Type B pancreatic cell (in vitro differentiated cells): ENCODE measurements around the gene DHX29. TPM values are rescaled to one million over a fixed set of nuclear protein-coding genes. Genes with fewer than 3 reads are reported as not detected.

Experiments
- DNase-seq: peaks from one replicate; pipeline ENCODE4 v3.0.0; 2021; ENCODE audit warnings: mixed read lengths; ENCODE audit not compliant: unreplicated experiment; ENCODE audit errors: extremely low spot score
- H3K27ac Mint-ChIP-seq: 2 replicates; pipeline ENCODE4 v1.8.0; 2021; ENCODE audit warnings: mild to moderate bottlenecking, mixed read lengths
- H3K27me3 Mint-ChIP-seq: 2 replicates; pipeline ENCODE4 v1.8.0; 2021; ENCODE audit warnings: mixed read lengths
- H3K36me3 Mint-ChIP-seq: 2 replicates; pipeline ENCODE4 v1.8.0; 2021; ENCODE audit warnings: mixed read lengths
- H3K4me1 Mint-ChIP-seq: one replicate; pipeline ENCODE4 v1.8.0; 2021; ENCODE audit warnings: mixed read lengths; ENCODE audit not compliant: unreplicated experiment
- H3K4me3 Mint-ChIP-seq: 2 replicates; pipeline ENCODE4 v1.8.0; 2021; ENCODE audit warnings: mild to moderate bottlenecking, mixed read lengths
- H3K9me3 Mint-ChIP-seq: 2 replicates; pipeline ENCODE4 v1.8.0; 2021; ENCODE audit warnings: mixed read lengths
- long read RNA-seq: library from polyadenylated mRNA; unstranded; transcript quantifications from one replicate; pipeline ENCODE4 v2.0.0, GENCODE V29; 2020
- total RNA-seq: library from RNA; stranded (reverse); gene quantifications from 2 replicates; pipeline ENCODE4 v1.2.1, GENCODE V29; 2021; ENCODE audit warnings: low replicate concordance
- TF ChIP-seq, protein P1 (sequence below): fragments of 200-600 bp; sonication (generic); conservative IDR thresholded peaks from 2 replicates; pipeline ENCODE4 v1.5.0; 2021; ENCODE audit warnings: antibody characterized with exemption, mild to moderate bottlenecking

DHX29 gene, protein sequence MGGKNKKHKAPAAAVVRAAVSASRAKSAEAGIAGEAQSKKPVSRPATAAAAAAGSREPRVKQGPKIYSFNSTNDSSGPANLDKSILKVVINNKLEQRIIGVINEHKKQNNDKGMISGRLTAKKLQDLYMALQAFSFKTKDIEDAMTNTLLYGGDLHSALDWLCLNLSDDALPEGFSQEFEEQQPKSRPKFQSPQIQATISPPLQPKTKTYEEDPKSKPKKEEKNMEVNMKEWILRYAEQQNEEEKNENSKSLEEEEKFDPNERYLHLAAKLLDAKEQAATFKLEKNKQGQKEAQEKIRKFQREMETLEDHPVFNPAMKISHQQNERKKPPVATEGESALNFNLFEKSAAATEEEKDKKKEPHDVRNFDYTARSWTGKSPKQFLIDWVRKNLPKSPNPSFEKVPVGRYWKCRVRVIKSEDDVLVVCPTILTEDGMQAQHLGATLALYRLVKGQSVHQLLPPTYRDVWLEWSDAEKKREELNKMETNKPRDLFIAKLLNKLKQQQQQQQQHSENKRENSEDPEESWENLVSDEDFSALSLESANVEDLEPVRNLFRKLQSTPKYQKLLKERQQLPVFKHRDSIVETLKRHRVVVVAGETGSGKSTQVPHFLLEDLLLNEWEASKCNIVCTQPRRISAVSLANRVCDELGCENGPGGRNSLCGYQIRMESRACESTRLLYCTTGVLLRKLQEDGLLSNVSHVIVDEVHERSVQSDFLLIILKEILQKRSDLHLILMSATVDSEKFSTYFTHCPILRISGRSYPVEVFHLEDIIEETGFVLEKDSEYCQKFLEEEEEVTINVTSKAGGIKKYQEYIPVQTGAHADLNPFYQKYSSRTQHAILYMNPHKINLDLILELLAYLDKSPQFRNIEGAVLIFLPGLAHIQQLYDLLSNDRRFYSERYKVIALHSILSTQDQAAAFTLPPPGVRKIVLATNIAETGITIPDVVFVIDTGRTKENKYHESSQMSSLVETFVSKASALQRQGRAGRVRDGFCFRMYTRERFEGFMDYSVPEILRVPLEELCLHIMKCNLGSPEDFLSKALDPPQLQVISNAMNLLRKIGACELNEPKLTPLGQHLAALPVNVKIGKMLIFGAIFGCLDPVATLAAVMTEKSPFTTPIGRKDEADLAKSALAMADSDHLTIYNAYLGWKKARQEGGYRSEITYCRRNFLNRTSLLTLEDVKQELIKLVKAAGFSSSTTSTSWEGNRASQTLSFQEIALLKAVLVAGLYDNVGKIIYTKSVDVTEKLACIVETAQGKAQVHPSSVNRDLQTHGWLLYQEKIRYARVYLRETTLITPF (N-terminal part only)
- 21.7 and 24.0 TPM in 2 replicates for total RNA-seq
- long read RNA-seq, partial matches to known transcripts = 31 of 37 reads
- long read RNA-seq, other reads (novel, unspliced or antisense) = 6 of 37 reads

DNA sequence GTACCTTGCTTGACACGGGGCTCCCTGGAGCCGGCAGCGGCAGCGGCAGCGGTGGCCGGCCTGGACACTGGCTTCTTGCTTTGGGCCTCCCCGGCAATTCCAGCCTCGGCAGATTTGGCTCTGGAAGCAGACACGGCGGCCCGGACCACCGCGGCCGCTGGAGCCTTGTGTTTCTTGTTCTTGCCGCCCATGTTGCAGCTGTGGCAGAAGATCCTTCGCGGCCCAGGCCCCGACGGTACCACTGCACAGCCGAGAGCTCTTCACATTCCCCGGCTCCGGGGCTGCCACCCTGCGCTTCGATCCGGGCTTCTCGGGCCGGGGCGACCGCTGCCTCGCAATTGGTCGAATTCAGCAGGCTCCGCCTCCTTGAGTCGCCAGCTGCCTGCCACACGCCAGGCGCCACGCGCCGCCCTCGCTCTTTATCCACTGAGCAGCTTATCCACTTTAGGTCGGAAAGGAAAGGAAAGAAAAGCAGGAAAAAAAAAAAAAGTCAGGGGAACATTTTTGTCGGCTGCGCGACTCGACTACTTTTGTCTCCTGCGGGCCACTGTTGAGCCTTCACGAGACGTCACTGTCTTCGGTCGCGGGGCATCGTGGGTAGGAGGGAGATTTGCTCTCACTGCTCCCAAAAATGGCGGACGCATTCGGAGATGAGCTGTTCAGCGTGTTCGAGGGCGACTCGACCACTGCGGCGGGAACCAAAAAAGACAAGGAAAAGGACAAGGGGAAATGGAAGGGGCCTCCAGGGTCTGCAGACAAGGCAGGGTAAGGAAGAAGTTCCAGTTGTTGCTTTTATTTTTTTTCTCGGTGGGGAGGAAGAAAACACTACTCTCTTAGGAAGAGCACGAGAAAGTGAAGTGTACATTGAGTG is at the start of gene DHX29, which contains the start of gene MTREX:
DHX29 (minus strand) TSS at position 312 of the 871 bp plus-strand sequence; CDS start at position 191, 121 bp downstream.
MTREX (plus strand) TSS at position 607 of the 871 bp plus-strand sequence; CDS start at position 632, 25 bp downstream.
- H3K4me3 Mint-ChIP-seq = no peak within 1 kb of the TSS
- H3K4me1 Mint-ChIP-seq = peaks cover 12% of the 10 kb centered on the region
- H3K27me3 Mint-ChIP-seq = no peaks in the 10 kb centered on the region
- H3K27ac Mint-ChIP-seq = no peak within 1 kb of the TSS
- peak; percentile 90 for DNase-seq
- TF ChIP-seq, protein P1, sequence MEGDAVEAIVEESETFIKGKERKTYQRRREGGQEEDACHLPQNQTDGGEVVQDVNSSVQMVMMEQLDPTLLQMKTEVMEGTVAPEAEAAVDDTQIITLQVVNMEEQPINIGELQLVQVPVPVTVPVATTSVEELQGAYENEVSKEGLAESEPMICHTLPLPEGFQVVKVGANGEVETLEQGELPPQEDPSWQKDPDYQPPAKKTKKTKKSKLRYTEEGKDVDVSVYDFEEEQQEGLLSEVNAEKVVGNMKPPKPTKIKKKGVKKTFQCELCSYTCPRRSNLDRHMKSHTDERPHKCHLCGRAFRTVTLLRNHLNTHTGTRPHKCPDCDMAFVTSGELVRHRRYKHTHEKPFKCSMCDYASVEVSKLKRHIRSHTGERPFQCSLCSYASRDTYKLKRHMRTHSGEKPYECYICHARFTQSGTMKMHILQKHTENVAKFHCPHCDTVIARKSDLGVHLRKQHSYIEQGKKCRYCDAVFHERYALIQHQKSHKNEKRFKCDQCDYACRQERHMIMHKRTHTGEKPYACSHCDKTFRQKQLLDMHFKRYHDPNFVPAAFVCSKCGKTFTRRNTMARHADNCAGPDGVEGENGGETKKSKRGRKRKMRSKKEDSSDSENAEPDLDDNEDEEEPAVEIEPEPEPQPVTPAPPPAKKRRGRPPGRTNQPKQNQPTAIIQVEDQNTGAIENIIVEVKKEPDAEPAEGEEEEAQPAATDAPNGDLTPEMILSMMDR = peak; percentile 11
- H3K9me3 Mint-ChIP-seq = no peaks in the 10 kb centered on the region
- H3K36me3 Mint-ChIP-seq = peaks cover 12% of the 10 kb centered on the region

DNA sequence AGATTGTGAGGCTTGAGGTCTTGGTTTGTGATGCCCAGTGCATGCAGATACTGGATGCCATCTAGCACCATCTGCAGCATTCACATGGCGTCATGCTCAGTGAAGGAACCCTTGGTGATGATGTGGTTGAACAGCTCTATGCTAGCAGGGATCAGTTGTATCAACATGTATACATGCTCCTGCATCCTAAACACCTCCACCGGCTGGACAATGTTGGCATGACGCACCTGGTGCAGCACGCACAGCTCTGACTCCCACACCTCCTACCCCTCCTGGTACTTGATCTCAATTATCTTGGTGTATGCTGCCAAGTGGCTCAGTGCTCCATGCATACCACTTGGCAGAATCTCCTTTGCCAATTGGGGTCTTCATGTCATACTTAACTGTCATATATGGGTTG is 49.4 kb upstream of the DHX29 start:
- Mint-ChIP-seq H3K4me1 (no peaks in the 10 kb centered on the region), H3K9me3 (no peaks in the 10 kb centered on the region), H3K4me3 (no peak overlapping the region), H3K27me3 (no peaks in the 10 kb centered on the region), H3K36me3 (peaks cover 39% of the 10 kb centered on the region), H3K27ac (no peak overlapping the region)
- DNase-seq = no peak
- TF ChIP-seq, protein P1 = no peak

DNA sequence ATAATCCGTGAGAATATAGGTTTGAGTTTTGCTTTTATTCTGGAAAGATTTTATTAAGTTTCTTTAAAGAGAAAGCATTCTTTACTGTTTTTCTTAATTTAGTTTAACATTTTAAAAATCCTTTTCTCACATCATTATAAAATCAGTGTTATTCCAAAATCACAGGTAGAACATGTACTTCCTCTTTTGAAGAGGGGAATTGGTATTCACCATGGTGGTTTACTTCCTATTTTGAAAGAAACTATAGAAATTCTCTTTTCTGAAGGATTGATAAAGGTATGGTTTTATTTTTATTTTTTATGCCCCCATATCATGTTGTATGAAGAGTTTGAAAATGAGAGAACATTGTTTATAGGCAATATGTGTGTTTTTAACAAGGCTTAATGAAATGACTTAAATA is 43.3 kb upstream of the DHX29 start:
- Mint-ChIP-seq H3K9me3 (no peaks in the 10 kb centered on the region), H3K4me3 (no peak overlapping the region), H3K4me1 (no peaks in the 10 kb centered on the region), H3K27ac (no peak overlapping the region), H3K27me3 (no peaks in the 10 kb centered on the region), H3K36me3 (peaks cover 39% of the 10 kb centered on the region)
- DNase-seq = no peak
- TF ChIP-seq, protein P1 = no peak

DNA sequence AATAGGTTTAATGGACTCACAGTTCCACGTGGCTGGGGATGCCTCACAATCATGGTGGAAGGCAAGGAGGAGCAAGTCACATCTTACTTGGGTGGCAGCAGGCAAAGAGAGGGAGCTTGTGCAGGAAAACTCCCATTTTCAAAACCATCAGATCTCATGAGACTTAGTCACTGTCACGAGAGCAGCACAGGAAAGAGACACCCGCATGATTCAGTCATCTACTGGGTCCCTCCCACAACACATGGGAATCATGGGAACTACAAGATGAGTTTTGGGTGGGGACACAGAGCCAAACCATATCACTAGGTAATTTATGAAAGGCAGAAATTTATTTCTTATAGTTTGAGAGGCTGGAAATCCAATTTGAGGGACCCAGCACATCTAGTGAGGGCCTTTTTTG is 40.3 kb upstream of the DHX29 start:
- H3K27ac Mint-ChIP-seq = no peak overlapping the region

More for the DNA sequence above, 40.3 kb upstream of the DHX29 start:
- Mint-ChIP-seq H3K4me1 (no peaks in the 10 kb centered on the region), H3K9me3 (no peaks in the 10 kb centered on the region), H3K36me3 (peaks cover 27% of the 10 kb centered on the region), H3K4me3 (no peak overlapping the region), H3K27me3 (no peaks in the 10 kb centered on the region)
- TF ChIP-seq, protein P1 = no peak
- DNase-seq = no peak
